ENCODE results near the gene GFPT1. TPM values are rescaled to one million over a fixed set of nuclear protein-coding genes. Genes with fewer than 3 reads are reported as not detected.

GFPT1 gene
- total and polyA plus RNA-seq, 9 of the 15 experiments (the other 6 are each of a cell fraction or from before 2014, with no cell fraction given) = 6.6 to 38.3 (median 15.9) TPM

- TF ChIP-seq, protein P1, sequence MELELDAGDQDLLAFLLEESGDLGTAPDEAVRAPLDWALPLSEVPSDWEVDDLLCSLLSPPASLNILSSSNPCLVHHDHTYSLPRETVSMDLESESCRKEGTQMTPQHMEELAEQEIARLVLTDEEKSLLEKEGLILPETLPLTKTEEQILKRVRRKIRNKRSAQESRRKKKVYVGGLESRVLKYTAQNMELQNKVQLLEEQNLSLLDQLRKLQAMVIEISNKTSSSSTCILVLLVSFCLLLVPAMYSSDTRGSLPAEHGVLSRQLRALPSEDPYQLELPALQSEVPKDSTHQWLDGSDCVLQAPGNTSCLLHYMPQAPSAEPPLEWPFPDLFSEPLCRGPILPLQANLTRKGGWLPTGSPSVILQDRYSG (tag; conservative IDR thresholded peaks at IDR 0.05; ENCODE audit: low read depth) = no peak
- TF ChIP-seq REST (IDR thresholded peaks at IDR 0.05; ENCODE audit: borderline replicate concordance) (no peak; the same call in none of the 2 replicates), REST (CRISPR knock-in tag; IDR thresholded peaks at IDR 0.05; ENCODE audit: low read depth) (no peak; the same call in 1 of the 2 replicates), SMAD2 (IDR thresholded peaks at IDR 0.05; ENCODE audit: low read depth, low read length) (no peak), BCLAF1 (IDR thresholded peaks at IDR 0.05; ENCODE audit: borderline replicate concordance in 1 of 2, control insufficient read depth in 1 of 2, low read depth in 2 of 2, low read length in 1 of 2) (no peak), XRCC4 (IDR thresholded peaks at IDR 0.05; ENCODE audit: extremely low read depth, insufficient read depth, insufficient read length) (no peak), ZNF282 (CRISPR knock-in tag; IDR thresholded peaks at IDR 0.05) (no peak), ZHX1 (conservative IDR thresholded peaks at IDR 0.05; ENCODE audit: low read length) (no peak)
Observed at GRCh38 chr2:69386789-69387734, at the start of gene GFPT1 (continued).
